Brain pericyte (primary cell): ENCODE results near the gene OPN1SW.

Experiments
- DNase-seq: peaks from one replicate; pipeline ENCODE4 v3.0.0-alpha.2; 2012; ENCODE audit warnings: low read depth, low spot score

The OPN1SW gene

GRCh38 chr7:128775744-128776474, at the start of gene OPN1SW:
Gene OPN1SW (minus strand): TSS chr7:128775794. CDS start chr7:128775781, 13 bp downstream.
- no peak for DNase-seq

GRCh38 chr7:128821724-128822123, 46.1 kb upstream of the OPN1SW start:
- DNase-seq = no peak

GRCh38 chr7:128818694-128819093, 43.1 kb upstream of the OPN1SW start:
- no peak for DNase-seq

- DNase-seq = no peak
Observed at GRCh38 chr7:128815289-128815942, 39.8 kb upstream of the OPN1SW start.

- no peak for DNase-seq
Observed at GRCh38 chr7:128814499-128814898, 38.9 kb upstream of the OPN1SW start.

- DNase-seq = no peak
Observed at GRCh38 chr7:128812514-128813168, 37.0 kb upstream of the OPN1SW start.

- no peak for DNase-seq
Observed at GRCh38 chr7:128811631-128812430, 36.2 kb upstream of the OPN1SW start.

- no peak for DNase-seq
Observed at GRCh38 chr7:128810997-128811396, 35.4 kb upstream of the OPN1SW start.

- DNase-seq = no peak
Observed at GRCh38 chr7:128810473-128810872, 34.9 kb upstream of the OPN1SW start.

GRCh38 chr7:128809363-128809762, 33.8 kb upstream of the OPN1SW start:
- DNase-seq = no peak

GRCh38 chr7:128807191-128807590, 31.6 kb upstream of the OPN1SW start:
- DNase-seq = no peak

- no peak for DNase-seq
Observed at GRCh38 chr7:128805225-128805624, 29.6 kb upstream of the OPN1SW start.

GRCh38 chr7:128804484-128804883, 28.9 kb upstream of the OPN1SW start:
- DNase-seq = no peak

- DNase-seq = no peak
Observed at GRCh38 chr7:128801667-128802418, 26.2 kb upstream of the OPN1SW start.

GRCh38 chr7:128801003-128801402, 25.4 kb upstream of the OPN1SW start:
- DNase-seq = no peak

GRCh38 chr7:128800567-128800966, 25.0 kb upstream of the OPN1SW start:
- DNase-seq = no peak

GRCh38 chr7:128799451-128799850, 23.9 kb upstream of the OPN1SW start:
- DNase-seq = no peak

GRCh38 chr7:128796327-128796726, 20.7 kb upstream of the OPN1SW start:
- DNase-seq = no peak

- no peak for DNase-seq
Observed at GRCh38 chr7:128795129-128795528, 19.5 kb upstream of the OPN1SW start.

- DNase-seq = no peak
Observed at GRCh38 chr7:128794436-128794835, 18.8 kb upstream of the OPN1SW start.

- DNase-seq = no peak
Observed at GRCh38 chr7:128794020-128794419, 18.4 kb upstream of the OPN1SW start.
